Heart right ventricle (tissue), 16 donors: ENCODE data around the gene SLC35G4. TPM values are rescaled to one million over a fixed set of nuclear protein-coding genes. Genes with fewer than 3 reads are reported as not detected.
"Not testable (repeated sequence)": the region's sequence is repeated elsewhere in the genome, so short reads cannot be mapped to it uniquely, and the experiment has no call there.

Source experiments
- ATAC-seq, 8 donors: fragments of 200-7000 bp; cut with Tn5 transposase; one replicate each; pipeline ENCODE4 v1.9.1; 2020; ENCODE audit warnings: mild to moderate bottlenecking in 8 of 8, moderate library complexity in 8 of 8, moderate number of reproducible peaks in 1 of 8
- DNase-seq, 2 donors: peaks; one replicate each; pipeline ENCODE4 v3.0.0-alpha.2; 2020
- H3K27ac ChIP-seq, 10 donors: fragments of 200-600 bp; sonication (generic) in 2 of 10; one replicate each; pipeline versions ENCODE4 v1.5.0 to v1.8.0; 2020 to 2022; ENCODE audit warnings: mild to moderate bottlenecking in 3 of 10
- H3K27me3 ChIP-seq, 7 donors: fragments of 200-600 bp; one replicate each; pipeline ENCODE4 v1.8.0; 2021 to 2022; ENCODE audit warnings: mild to moderate bottlenecking in 2 of 7
- H3K36me3 ChIP-seq, 9 donors: fragments of 200-600 bp; sonication (generic) in 1 of 9; one replicate each; pipeline versions ENCODE4 v1.5.0 to v1.8.0; 2020 to 2022; ENCODE audit warnings: mild to moderate bottlenecking in 2 of 9
- H3K4me1 ChIP-seq, 9 donors: fragments of 200-600 bp; sonication (generic) in 1 of 9; one replicate each; pipeline versions ENCODE4 v1.5.0 to v1.8.0; 2020 to 2022; ENCODE audit warnings: mild to moderate bottlenecking in 4 of 9
- H3K4me3 ChIP-seq, 10 donors: fragments of 200-600 bp; sonication (generic) in 2 of 10; one replicate each; pipeline versions ENCODE4 v1.5.0 to v1.8.0; 2020 to 2022; ENCODE audit warnings: mild to moderate bottlenecking in 7 of 10, moderate library complexity in 2 of 10
- H3K9me3 ChIP-seq, 11 donors: fragments of 200-600 bp in 10 of 11; sonication (generic) in 2 of 11; one replicate each; pipeline versions ENCODE4 v1.5.0 to v1.8.0; 2013 to 2022; ENCODE audit warnings: mild to moderate bottlenecking in 2 of 11, control low read depth in 1 of 11, moderate library complexity in 1 of 11
- WGBS, 2 donors: extraction: QIAGEN DNeasy Blood & Tissue Kit; methylation state at CpG; one replicate each; pipeline ENCODE4 v1.1.7; 2013; ENCODE audit warnings: inconsistent platforms in 1 of 2; 5-methylcytosine and 5-hydroxymethylcytosine counted together
- intact Hi-C, 10 donors: fragments of 100-400 bp; cut with DNase I; formaldehyde crosslinking; loops; one replicate each; pipeline versions ENCODE4 v1.11.1 to v1.14.2; 2022
- polyA plus RNA-seq, 2 donors: library from polyadenylated mRNA; stranded (reverse); fragments of 200-250 nt; gene quantifications; one replicate each; pipeline ENCODE4 v1.2.3, GENCODE V29; 2013
- total RNA-seq, 10 donors: library from RNA; stranded (reverse); fragmentation: NEBNext Ultra II Directional in 3 of 10; extraction: Animal tissue kit (Norgen Biotek cat#: 25700) in 3 of 10; gene quantifications; one replicate each; pipeline versions ENCODE4 v1.2.1 to v1.2.4, GENCODE V29; 2021 to 2023
- TF ChIP-seq, protein P1 (sequence below), 9 donors: fragments of 200-600 bp; sonication (generic) in 2 of 9; IDR thresholded peaks; one replicate each; pipeline versions ENCODE4 v1.5.0 to v1.8.0; 2021 to 2022; ENCODE audit warnings: antibody characterized with exemption in 9 of 9, mild to moderate bottlenecking in 5 of 9, moderate library complexity in 1 of 9
- donor health status: Arrhythmogenic right ventricular cardiomyopathy.
- donor health status: ischemic (EF 13 %, LVEDD 7.1; RV severe dilation, severe dysfunction).
- donor health status: healthy with polysubstance abuse.
- donor health status: DM: no; HTN: yes; CAD: no.
- donor health status: DM: no; HTN: no; CAD: no.
- donor health status: ischemic (EF 25% LVEDD 6.9; RV normal size, moderate dysfunction).
- donor health status: ischemic (EF 25% LVEDD 5.7; RV mildly dilated, moderate dysfunction).
- donor health status: healthy.
- donor health status: DM: yes; HTN: yes; CAD: no.
- donor health status: Ischemic cardiomyopathy.
- donor health status: ischemic (EF 35%, LVEDD 5.7; RV mildly dilated, moderate dysfunction).
- donor health status: nonischemic (EF 11% LVEDD 7.7; RV severe dilation, severe dysfunction).
- donor health status: DM: yes; HTN: yes; CAD: no.
- donor health status: PGD.
- donor health status: ischemic (EF 29% LVEDD 5.4; RV normal size, mild dysfunction).
- donor health status: nonischemic (EF 23%, LVEDD 6.1; RV moderate dilation, normal function).

The SLC35G4 gene
- total and polyA plus RNA-seq, 12 donors = not detected

GRCh38 chr18:11591957-11592356, 17.4 kb upstream of the SLC35G4 start:
- Histone ChIP-seq H3K36me3 (no peaks in the 10 kb centered on the region), H3K4me1 (no peaks in the 10 kb centered on the region), H3K9me3 (no peaks in the 10 kb centered on the region), H3K4me3 (no peak overlapping the region), H3K27ac (no peak overlapping the region), H3K27me3 (peaks cover 0 to 19% (median 6%) of the 10 kb centered on the region in 7 donors)
- no peak for DNase-seq
- TF ChIP-seq, protein P1, sequence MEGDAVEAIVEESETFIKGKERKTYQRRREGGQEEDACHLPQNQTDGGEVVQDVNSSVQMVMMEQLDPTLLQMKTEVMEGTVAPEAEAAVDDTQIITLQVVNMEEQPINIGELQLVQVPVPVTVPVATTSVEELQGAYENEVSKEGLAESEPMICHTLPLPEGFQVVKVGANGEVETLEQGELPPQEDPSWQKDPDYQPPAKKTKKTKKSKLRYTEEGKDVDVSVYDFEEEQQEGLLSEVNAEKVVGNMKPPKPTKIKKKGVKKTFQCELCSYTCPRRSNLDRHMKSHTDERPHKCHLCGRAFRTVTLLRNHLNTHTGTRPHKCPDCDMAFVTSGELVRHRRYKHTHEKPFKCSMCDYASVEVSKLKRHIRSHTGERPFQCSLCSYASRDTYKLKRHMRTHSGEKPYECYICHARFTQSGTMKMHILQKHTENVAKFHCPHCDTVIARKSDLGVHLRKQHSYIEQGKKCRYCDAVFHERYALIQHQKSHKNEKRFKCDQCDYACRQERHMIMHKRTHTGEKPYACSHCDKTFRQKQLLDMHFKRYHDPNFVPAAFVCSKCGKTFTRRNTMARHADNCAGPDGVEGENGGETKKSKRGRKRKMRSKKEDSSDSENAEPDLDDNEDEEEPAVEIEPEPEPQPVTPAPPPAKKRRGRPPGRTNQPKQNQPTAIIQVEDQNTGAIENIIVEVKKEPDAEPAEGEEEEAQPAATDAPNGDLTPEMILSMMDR (IDR thresholded peaks at IDR 0.05) = no peak
- intact Hi-C loops = no loop called here
- 83 to 84% methylated on average over 3 of the region's 3 CpGs for WGBS, 2 donors
- no peak for ATAC-seq

- ATAC-seq = no peak
- H3K36me3 ChIP-seq = no peaks in the 10 kb centered on the region
- H3K9me3 ChIP-seq = peaks cover 0 to 12% (median 0%) of the 10 kb centered on the region in 11 donors
- intact Hi-C loops = no loop called here
- peaks cover 0 to 14% (median 0%) of the 10 kb centered on the region in 7 donors for H3K27me3 ChIP-seq
- no peaks in the 10 kb centered on the region for H3K4me1 ChIP-seq
- H3K27ac ChIP-seq = no peak overlapping the region
- H3K4me3 ChIP-seq = no peak overlapping the region
- TF ChIP-seq, protein P1 (IDR thresholded peaks at IDR 0.05) = no peak
- 82 to 83% methylated on average over 3 of the region's 3 CpGs for WGBS, 2 donors
- DNase-seq = no peak
Measured at GRCh38 chr18:11600321-11600720, 9.1 kb upstream of the SLC35G4 start.

DNA sequence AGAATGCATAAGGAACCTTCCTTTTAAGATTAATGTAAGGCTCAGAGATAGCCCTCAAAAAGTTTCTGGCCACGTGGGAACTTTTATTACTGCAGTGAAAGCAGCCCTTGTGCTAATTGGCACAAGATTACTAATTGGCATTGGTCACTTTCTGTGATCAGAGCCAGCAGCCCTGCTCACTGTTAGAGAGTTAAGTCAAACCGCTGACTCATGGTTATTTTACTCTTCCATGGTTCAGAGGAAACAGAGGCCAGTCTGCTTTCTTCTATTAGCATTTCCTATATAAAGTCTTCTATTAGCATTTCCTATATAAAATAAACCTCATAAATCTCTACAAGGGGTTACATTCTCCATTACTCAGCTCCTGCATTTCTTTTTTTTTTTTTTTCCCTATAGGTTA, 1.5 kb upstream of the SLC35G4 start:
- H3K4me1 ChIP-seq = no peaks in the 10 kb centered on the region
- 38 to 41% methylated on average over 2 of the region's 2 CpGs for WGBS, 2 donors
- DNase-seq = no peak
- no peak overlapping the region for H3K27ac ChIP-seq
- no peak for ATAC-seq
- H3K4me3 ChIP-seq = no peak overlapping the region
- intact Hi-C loops = no loop called here
- TF ChIP-seq, protein P1 (IDR thresholded peaks at IDR 0.05) = no peak
- peaks cover 0 to 6% (median 0%) of the 10 kb centered on the region in 7 donors for H3K27me3 ChIP-seq
- no peaks in the 10 kb centered on the region for H3K9me3 ChIP-seq
- H3K36me3 ChIP-seq = no peaks in the 10 kb centered on the region

DNA sequence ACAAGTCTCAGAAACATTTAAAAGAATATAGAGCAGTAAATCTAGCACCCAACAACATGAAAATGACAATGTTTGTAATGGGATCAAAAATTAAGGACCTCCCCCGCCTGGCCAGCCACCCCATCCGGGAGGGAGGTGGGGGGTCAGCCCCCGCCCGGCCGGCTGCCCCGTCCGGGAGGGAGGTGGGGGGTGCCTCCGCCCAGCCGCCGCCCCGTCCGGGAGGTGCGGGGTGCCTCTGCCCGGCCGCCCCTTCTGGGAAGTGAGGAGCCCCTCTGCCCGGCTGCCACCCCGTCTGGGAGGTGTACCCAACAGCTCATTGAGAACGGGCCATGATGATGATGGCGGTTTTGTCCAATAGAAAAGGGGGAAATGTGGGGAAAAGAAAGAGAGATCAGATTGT, 778 bp upstream of the SLC35G4 start:
- 77 to 93% methylated on average over 2 to 5 of the region's 19 CpGs for WGBS, 2 donors
- H3K27ac ChIP-seq, DNase-seq, H3K27me3 ChIP-seq, ATAC-seq, H3K9me3 ChIP-seq, H3K4me1 ChIP-seq, H3K36me3 ChIP-seq, H3K4me3 ChIP-seq, intact Hi-C loops: not testable (repeated sequence)

- intact Hi-C loops, ATAC-seq: not testable (repeated sequence)
- 88 to 90% methylated on average over 13 to 15 of the region's 18 CpGs for whole genome bisulfite sequencing, 2 donors
Measured at GRCh38 chr18:11613073-11613472, 3.7 kb downstream of the SLC35G4 start.

GRCh38 chr18:11613611-11614010, 4.2 kb downstream of the SLC35G4 start:
- H3K36me3 ChIP-seq, ATAC-seq, H3K27me3 ChIP-seq, H3K9me3 ChIP-seq, H3K27ac ChIP-seq, DNase-seq, H3K4me3 ChIP-seq, intact Hi-C loops, H3K4me1 ChIP-seq: not testable (repeated sequence)
- WGBS, 2 donors = 96% methylated on average over 4 to 15 of the region's 23 CpGs

More at GRCh38 chr18:11613073-11613472, 3.7 kb downstream of the SLC35G4 start:
- H3K27ac ChIP-seq, H3K36me3 ChIP-seq, H3K4me3 ChIP-seq, H3K4me1 ChIP-seq, DNase-seq, H3K9me3 ChIP-seq, H3K27me3 ChIP-seq: not testable (repeated sequence)

DNA sequence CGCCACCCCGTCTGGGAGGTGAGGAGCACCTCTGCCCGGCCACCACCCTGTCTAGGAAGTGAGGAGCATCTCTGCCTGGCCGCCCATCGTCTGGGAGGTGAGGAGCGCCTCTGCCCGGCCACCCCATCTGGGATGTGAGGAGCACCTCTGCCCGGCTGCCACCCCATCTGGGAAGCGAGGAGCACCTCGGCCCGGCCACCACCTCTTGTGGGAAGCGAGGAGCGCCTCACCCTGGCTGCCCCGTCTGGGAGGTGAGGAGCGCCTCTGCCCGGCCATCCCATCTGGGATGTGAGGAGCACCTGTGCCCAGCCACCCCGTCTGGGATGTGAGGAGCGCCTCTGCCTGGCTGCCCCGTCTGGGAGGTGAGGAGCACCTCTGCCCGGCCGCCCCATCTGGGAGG, 4.6 kb downstream of the SLC35G4 start:
- H3K36me3 ChIP-seq, H3K27ac ChIP-seq, intact Hi-C loops, ATAC-seq, H3K4me1 ChIP-seq, H3K4me3 ChIP-seq, H3K27me3 ChIP-seq, DNase-seq, H3K9me3 ChIP-seq: not testable (repeated sequence)
- WGBS, 2 donors = 63 to 83% methylated on average over 16 to 18 of the region's 21 CpGs

DNA sequence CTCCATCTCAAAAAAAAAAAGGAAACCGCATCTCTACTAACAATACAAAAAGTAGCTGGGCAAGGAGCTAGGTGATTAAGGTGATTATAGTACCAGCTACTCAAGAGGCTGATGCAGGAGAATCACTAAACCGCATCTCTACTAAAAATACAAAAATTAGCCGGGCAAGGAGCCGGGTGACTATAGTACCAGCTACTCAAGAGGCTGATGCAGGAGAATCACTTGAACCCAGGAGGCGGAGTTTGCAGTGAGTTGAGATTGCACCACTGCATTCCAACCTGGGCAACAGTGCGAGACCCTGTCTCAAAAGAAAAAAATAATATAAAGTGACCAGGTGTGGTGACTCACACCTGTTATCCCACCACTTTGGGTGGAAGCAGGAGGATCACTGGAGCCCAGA, 5.6 kb downstream of the SLC35G4 start:
- H3K4me3 ChIP-seq, H3K36me3 ChIP-seq, ATAC-seq, DNase-seq, H3K4me1 ChIP-seq, H3K9me3 ChIP-seq, H3K27ac ChIP-seq, intact Hi-C loops, H3K27me3 ChIP-seq: not testable (repeated sequence)
- 88 to 92% methylated on average over 4 to 5 of the region's 6 CpGs for WGBS, 2 donors

DNA sequence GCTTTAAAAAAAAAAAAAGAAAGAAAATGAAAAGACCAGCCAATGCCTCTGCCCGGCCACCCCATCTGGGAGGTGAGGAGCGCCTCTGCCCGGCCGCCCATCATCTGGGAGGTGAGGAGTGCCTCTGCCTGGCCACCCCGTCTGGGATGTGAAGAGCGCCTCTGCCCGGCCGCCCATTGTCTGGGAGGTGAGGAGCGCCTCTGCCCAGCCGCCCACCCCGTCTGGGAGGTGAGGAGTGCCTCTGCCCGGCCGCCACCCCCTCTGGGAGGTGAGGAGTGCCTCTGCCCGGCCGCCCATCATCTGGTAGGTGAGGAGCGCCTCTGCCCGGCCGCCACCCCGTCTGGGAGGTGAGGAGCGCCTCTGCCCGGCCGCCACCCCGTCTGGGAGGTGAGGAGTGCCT, 37.9 kb downstream of the SLC35G4 start:
- intact Hi-C loops = not testable (repeated sequence)

More for the DNA sequence above, 37.9 kb downstream of the SLC35G4 start:
- WGBS, 2 donors = 95 to 96% methylated on average over 19 to 23 of the region's 23 CpGs
- H3K4me1 ChIP-seq, DNase-seq, H3K27me3 ChIP-seq, H3K36me3 ChIP-seq, ATAC-seq, H3K27ac ChIP-seq, H3K4me3 ChIP-seq: not testable (repeated sequence)
- peaks cover 0 to 21% (median 0%) of the 10 kb centered on the region in 11 donors for H3K9me3 ChIP-seq
